ENCODE data around the gene BCKDHB. TPM values are rescaled to one million over a fixed set of nuclear protein-coding genes. Genes with fewer than 3 reads are reported as not detected.
"Not testable (repeated sequence)": the region's sequence is repeated elsewhere in the genome, so short reads cannot be mapped to it uniquely, and the experiment has no call there.

The BCKDHB gene
- 10 to 100 TPM; 11.1 to 13.7 (median 12.8) TPM for total RNA-seq
- 24.9 TPM for total RNA-seq (2013)

DNA sequence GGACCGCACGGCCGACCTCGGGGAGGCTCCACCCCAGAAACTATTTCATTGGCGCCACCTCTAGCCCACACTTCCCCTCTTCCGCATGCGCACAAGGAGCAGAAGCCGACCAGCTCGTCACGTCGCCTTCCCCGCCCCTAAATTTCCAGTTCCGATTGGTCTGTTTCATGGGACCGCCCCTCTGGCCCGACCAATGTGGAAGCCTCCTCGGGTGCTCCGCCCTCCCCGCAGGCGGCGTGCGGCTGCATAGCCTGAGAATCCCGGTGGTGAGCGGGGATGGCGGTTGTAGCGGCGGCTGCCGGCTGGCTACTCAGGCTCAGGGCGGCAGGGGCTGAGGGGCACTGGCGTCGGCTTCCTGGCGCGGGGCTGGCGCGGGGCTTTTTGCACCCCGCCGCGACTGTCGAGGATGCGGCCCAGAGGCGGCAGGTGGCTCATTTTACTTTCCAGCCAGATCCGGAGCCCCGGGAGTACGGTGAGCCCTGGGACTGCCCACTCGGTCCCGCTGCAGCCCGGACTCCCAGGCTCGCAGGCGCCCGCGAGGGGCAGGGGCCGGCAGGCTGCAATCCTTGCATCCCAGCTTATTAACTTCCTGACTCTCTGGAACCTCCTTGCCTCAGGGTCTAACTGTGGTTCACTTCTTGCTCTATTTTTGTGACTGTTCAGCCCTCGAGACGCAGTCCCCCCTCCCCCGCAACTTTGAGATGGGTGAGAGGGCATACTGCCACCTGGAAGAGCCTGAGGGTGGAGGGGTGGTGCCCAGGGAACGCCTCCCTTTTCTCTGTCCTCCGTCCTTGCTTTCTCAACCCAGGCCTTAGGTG is at the start of gene BCKDHB:
BCKDHB (plus strand) TSS at position 254 of the 818 bp plus-strand sequence; CDS start at position 277, 23 bp downstream.
- Mint-ChIP-seq H3K36me3 (no peaks in the 10 kb centered on the region), H3K27me3 (ENCODE audit: low read depth in 2 of 2) (peaks cover 18 to 21% of the 10 kb centered on the region in 2 donors), H3K4me3 (peak within 1 kb of the TSS; percentile 95), H3K9me3 (no peaks in the 10 kb centered on the region), H3K4me1 (peaks cover 16 to 21% of the 10 kb centered on the region in 2 donors), H3K27ac (peak within 1 kb of the TSS; percentile 84 to 86)
- peaks cover 5% of the 10 kb centered on the region for H3K4me1 ChIP-seq (ENCODE audit: control insufficient read depth, insufficient read depth, low read length)
- peak within 1 kb of the TSS; percentile 75 for H3K4me3 ChIP-seq (ENCODE audit: low read length)
- DNase-seq: peak; percentile 93 to 99
- H3K27ac ChIP-seq (ENCODE audit: low read length): peak within 1 kb of the TSS; percentile 63
- H3K9me3 ChIP-seq (ENCODE audit: control insufficient read depth, insufficient read depth, low read length): no peaks in the 10 kb centered on the region
- no peaks in the 10 kb centered on the region for H3K27me3 ChIP-seq (ENCODE audit: control insufficient read depth, insufficient read depth, low read length)
- TF ChIP-seq, protein P1, sequence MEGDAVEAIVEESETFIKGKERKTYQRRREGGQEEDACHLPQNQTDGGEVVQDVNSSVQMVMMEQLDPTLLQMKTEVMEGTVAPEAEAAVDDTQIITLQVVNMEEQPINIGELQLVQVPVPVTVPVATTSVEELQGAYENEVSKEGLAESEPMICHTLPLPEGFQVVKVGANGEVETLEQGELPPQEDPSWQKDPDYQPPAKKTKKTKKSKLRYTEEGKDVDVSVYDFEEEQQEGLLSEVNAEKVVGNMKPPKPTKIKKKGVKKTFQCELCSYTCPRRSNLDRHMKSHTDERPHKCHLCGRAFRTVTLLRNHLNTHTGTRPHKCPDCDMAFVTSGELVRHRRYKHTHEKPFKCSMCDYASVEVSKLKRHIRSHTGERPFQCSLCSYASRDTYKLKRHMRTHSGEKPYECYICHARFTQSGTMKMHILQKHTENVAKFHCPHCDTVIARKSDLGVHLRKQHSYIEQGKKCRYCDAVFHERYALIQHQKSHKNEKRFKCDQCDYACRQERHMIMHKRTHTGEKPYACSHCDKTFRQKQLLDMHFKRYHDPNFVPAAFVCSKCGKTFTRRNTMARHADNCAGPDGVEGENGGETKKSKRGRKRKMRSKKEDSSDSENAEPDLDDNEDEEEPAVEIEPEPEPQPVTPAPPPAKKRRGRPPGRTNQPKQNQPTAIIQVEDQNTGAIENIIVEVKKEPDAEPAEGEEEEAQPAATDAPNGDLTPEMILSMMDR (IDR thresholded peaks at IDR 0.05): no peak
- intact Hi-C loops (cut with micrococcal nuclease): loop anchor here (1.0 to 10.0 kb wide), 3 partner anchors 102 to 1646 kb away; partner anchors contain the start of genes HMGN3, TENT5A and TTK
- peak; percentile 96 to 99 (median 97) for ATAC-seq
- no peaks in the 10 kb centered on the region for H3K36me3 ChIP-seq (ENCODE audit: control insufficient read depth, insufficient read depth, low read length)
- WGBS (ENCODE audit: insufficient coverage): under 1% methylated on average over 53 of the region's 56 CpGs

DNA sequence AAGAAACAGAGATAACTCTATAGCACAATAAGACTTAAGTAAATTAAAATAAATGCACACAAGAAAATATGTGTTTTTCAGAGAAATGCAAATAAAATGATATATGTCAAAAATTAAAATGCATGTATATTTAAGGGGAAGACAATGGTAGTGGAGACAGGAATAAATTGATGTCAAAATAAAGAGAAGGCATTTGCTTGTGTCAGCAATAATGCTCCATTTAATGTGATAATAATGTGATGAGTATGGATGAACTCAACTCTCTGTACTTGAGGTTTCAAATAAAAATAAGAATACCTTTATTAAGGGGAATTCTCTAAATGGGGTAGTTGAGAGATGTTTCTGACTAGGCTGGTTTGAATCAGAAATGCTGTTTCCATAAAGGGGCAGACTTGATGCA is 45.7 kb upstream of the BCKDHB start:
- Histone ChIP-seq H3K27ac (ENCODE audit: low read length) (no peak overlapping the region), H3K27me3 (ENCODE audit: control insufficient read depth, insufficient read depth, low read length) (no peaks in the 10 kb centered on the region), H3K4me1 (ENCODE audit: control insufficient read depth, insufficient read depth, low read length) (no peaks in the 10 kb centered on the region), H3K4me3 (ENCODE audit: low read length) (no peak overlapping the region), H3K9me3 (ENCODE audit: control insufficient read depth, insufficient read depth, low read length) (no peaks in the 10 kb centered on the region), H3K36me3 (ENCODE audit: control insufficient read depth, insufficient read depth, low read length) (no peaks in the 10 kb centered on the region)
- no peak overlapping the region for H3K27ac Mint-ChIP-seq
- no peak for ATAC-seq
- intact Hi-C loops (cut with micrococcal nuclease): no loop called here
- no peaks in the 10 kb centered on the region for H3K36me3 Mint-ChIP-seq
- no peak for DNase-seq
- no peak overlapping the region for H3K4me3 Mint-ChIP-seq
- H3K9me3 Mint-ChIP-seq: no peaks in the 10 kb centered on the region
- TF ChIP-seq, protein P1 (IDR thresholded peaks at IDR 0.05): no peak
- H3K27me3 Mint-ChIP-seq (ENCODE audit: low read depth in 2 of 2): peaks cover under 1 to 11% of the 10 kb centered on the region in 2 donors
- H3K4me1 Mint-ChIP-seq: no peaks in the 10 kb centered on the region

DNA sequence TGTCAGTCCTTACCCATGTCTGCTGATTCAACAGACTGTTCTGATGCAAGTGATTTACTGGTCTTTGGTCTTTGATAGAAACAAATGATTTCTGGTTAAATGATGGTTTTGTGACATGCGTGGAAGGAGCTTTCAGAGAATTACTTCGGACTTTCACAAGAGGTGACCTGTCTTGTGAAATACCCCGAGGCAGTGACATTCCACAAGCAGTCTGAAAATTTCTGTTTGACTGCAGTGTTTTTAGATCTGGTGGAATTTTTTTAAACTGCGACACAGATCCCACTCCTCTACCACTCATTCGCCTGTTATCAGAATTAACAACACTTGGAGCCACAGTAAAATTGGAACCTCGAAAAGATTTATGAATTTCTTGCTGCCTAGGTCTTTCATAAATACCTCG is 38.3 kb upstream of the BCKDHB start:
- ATAC-seq; H3K36me3 Mint-ChIP-seq; H3K27ac Mint-ChIP-seq; H3K27me3 ChIP-seq (ENCODE audit: control insufficient read depth, insufficient read depth, low read length); H3K4me3 ChIP-seq (ENCODE audit: low read length); H3K36me3 ChIP-seq (ENCODE audit: control insufficient read depth, insufficient read depth, low read length); DNase-seq; H3K4me3 Mint-ChIP-seq; intact Hi-C loops (cut with micrococcal nuclease); H3K9me3 ChIP-seq (ENCODE audit: control insufficient read depth, insufficient read depth, low read length); H3K9me3 Mint-ChIP-seq; H3K4me1 Mint-ChIP-seq; H3K27ac ChIP-seq (ENCODE audit: low read length); H3K4me1 ChIP-seq (ENCODE audit: control insufficient read depth, insufficient read depth, low read length): not testable (repeated sequence)
- H3K27me3 Mint-ChIP-seq (ENCODE audit: low read depth in 2 of 2): peaks cover 6 to 18% of the 10 kb centered on the region in 2 donors
- WGBS (ENCODE audit: insufficient coverage): no CpG with 5 or more reads among the region's 7 CpGs

DNA sequence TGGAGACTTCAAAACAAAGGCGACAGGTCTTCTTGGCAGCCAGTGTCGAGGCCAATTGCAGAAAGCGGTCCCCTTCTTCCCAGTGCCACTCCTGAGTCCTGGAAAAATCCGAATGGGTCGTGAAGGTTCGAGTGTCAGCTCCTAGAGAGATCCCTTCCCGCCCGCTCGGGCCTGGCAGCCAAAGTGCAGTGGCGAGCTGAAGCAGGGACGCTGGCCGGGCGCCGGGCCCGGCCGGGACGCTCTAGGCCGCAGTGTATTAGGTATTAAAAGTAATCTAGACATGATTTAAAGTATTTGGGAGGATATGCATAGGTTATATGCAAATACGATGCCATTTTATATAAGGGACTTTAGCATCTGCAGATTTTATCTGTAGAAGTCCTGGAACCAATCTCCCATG is 36.0 kb upstream of the BCKDHB start:
- H3K4me3 ChIP-seq (ENCODE audit: low read length); H3K36me3 Mint-ChIP-seq; H3K9me3 ChIP-seq (ENCODE audit: control insufficient read depth, insufficient read depth, low read length); intact Hi-C loops (cut with micrococcal nuclease); ATAC-seq; H3K36me3 ChIP-seq (ENCODE audit: control insufficient read depth, insufficient read depth, low read length); DNase-seq; H3K27ac ChIP-seq (ENCODE audit: low read length); H3K4me1 Mint-ChIP-seq; H3K4me1 ChIP-seq (ENCODE audit: control insufficient read depth, insufficient read depth, low read length); H3K4me3 Mint-ChIP-seq; H3K27ac Mint-ChIP-seq; H3K9me3 Mint-ChIP-seq; H3K27me3 ChIP-seq (ENCODE audit: control insufficient read depth, insufficient read depth, low read length): not testable (repeated sequence)
- H3K27me3 Mint-ChIP-seq (ENCODE audit: low read depth in 2 of 2): peaks cover 6 to 23% of the 10 kb centered on the region in 2 donors
- WGBS (ENCODE audit: insufficient coverage): 88% methylated on average over 18 of the region's 19 CpGs
